ENCODE data around the gene FBXL15. TPM values are rescaled to one million over a fixed set of nuclear protein-coding genes. Genes with fewer than 3 reads are reported as not detected.

Gene FBXL15
- total and polyA plus RNA-seq, 2 of the 13 experiments (the other 11 are each of a cell fraction or from before 2014, with no cell fraction given) = 4.3 to 8.3 TPM

- TF ChIP-seq, protein P1, sequence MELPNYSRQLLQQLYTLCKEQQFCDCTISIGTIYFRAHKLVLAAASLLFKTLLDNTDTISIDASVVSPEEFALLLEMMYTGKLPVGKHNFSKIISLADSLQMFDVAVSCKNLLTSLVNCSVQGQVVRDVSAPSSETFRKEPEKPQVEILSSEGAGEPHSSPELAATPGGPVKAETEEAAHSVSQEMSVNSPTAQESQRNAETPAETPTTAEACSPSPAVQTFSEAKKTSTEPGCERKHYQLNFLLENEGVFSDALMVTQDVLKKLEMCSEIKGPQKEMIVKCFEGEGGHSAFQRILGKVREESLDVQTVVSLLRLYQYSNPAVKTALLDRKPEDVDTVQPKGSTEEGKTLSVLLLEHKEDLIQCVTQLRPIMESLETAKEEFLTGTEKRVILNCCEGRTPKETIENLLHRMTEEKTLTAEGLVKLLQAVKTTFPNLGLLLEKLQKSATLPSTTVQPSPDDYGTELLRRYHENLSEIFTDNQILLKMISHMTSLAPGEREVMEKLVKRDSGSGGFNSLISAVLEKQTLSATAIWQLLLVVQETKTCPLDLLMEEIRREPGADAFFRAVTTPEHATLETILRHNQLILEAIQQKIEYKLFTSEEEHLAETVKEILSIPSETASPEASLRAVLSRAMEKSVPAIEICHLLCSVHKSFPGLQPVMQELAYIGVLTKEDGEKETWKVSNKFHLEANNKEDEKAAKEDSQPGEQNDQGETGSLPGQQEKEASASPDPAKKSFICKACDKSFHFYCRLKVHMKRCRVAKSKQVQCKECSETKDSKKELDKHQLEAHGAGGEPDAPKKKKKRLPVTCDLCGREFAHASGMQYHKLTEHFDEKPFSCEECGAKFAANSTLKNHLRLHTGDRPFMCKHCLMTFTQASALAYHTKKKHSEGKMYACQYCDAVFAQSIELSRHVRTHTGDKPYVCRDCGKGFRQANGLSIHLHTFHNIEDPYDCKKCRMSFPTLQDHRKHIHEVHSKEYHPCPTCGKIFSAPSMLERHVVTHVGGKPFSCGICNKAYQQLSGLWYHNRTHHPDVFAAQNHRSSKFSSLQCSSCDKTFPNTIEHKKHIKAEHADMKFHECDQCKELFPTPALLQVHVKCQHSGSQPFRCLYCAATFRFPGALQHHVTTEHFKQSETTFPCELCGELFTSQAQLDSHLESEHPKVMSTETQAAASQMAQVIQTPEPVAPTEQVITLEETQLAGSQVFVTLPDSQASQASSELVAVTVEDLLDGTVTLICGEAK (IDR thresholded peaks at IDR 0.05) = no peak
- TF ChIP-seq, protein P1 (CRISPR knock-in tag; IDR thresholded peaks at IDR 0.05) = no peak
- TF ChIP-seq TEAD2 (CRISPR knock-in tag; IDR thresholded peaks at IDR 0.05) (no peak), ZNF34 (CRISPR knock-in tag; IDR thresholded peaks at IDR 0.05; ENCODE audit: borderline replicate concordance) (no peak), DMAP1 (CRISPR knock-in tag; IDR thresholded peaks at IDR 0.05) (0 out of 2 replicates have a peak, but pooled peaks have one; percentile 12), RNF219 (CRISPR knock-in tag; IDR thresholded peaks at IDR 0.05) (no peak), REXO4 (CRISPR knock-in tag; IDR thresholded peaks at IDR 0.05; ENCODE audit: borderline replicate concordance) (no peak), ZZZ3 (CRISPR knock-in tag; IDR thresholded peaks at IDR 0.05; ENCODE audit: borderline replicate concordance) (no peak), ZNF33A (CRISPR knock-in tag; IDR thresholded peaks at IDR 0.05; ENCODE audit: borderline replicate concordance) (no peak), ZNF337 (CRISPR knock-in tag; IDR thresholded peaks at IDR 0.05; ENCODE audit: borderline replicate concordance, low read depth) (no peak)
- TF ChIP-seq, protein P2, sequence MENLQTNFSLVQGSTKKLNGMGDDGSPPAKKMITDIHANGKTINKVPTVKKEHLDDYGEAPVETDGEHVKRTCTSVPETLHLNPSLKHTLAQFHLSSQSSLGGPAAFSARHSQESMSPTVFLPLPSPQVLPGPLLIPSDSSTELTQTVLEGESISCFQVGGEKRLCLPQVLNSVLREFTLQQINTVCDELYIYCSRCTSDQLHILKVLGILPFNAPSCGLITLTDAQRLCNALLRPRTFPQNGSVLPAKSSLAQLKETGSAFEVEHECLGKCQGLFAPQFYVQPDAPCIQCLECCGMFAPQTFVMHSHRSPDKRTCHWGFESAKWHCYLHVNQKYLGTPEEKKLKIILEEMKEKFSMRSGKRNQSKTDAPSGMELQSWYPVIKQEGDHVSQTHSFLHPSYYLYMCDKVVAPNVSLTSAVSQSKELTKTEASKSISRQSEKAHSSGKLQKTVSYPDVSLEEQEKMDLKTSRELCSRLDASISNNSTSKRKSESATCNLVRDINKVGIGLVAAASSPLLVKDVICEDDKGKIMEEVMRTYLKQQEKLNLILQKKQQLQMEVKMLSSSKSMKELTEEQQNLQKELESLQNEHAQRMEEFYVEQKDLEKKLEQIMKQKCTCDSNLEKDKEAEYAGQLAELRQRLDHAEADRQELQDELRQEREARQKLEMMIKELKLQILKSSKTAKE (CRISPR knock-in tag; IDR thresholded peaks at IDR 0.05; ENCODE audit: borderline replicate concordance) = no peak
- TF ChIP-seq, protein P3, sequence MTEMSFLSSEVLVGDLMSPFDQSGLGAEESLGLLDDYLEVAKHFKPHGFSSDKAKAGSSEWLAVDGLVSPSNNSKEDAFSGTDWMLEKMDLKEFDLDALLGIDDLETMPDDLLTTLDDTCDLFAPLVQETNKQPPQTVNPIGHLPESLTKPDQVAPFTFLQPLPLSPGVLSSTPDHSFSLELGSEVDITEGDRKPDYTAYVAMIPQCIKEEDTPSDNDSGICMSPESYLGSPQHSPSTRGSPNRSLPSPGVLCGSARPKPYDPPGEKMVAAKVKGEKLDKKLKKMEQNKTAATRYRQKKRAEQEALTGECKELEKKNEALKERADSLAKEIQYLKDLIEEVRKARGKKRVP (CRISPR knock-in tag; IDR thresholded peaks at IDR 0.05) = no peak
Observed at GRCh38 chr10:102433619-102434046, 13.0 kb downstream of the FBXL15 start (continued).

Data from HepG2 (cell line).